HG03378 (cell line): Measurements from ENCODE around the gene GCN1.

ENCODE experiments used
- ATAC-seq: cut with Tn5 transposase; IDR thresholded peaks from one replicate; pipeline ENCODE4 v1.9.1; 2021; ENCODE audit warnings: mild to moderate bottlenecking, moderate library complexity; ENCODE audit not compliant: unreplicated experiment

GCN1 gene

DNA sequence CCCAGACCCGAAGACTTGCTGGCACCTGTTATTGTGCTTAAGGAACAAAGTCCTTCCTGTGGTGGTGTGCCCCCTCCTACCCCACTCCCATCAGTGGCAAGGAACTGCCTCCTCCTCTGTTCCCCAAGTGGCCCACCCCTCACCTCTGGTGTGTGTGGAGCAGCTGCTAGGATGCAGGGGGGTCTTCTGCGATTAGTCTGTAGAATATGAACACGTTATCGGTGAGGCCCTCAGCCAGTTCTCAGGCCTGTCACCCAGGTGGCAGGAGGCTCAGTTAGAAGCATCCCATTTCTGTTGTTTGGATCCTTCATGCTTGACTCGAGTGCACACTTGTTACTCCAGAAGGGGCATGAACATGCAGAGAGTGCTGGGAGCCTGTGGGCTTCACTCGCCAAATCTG lies 117.3 kb downstream of the GCN1 start:
- ATAC-seq: no peak
